HG03432 (cell line): Measurements from ENCODE around the gene LDHA.
"Not testable (repeated sequence)": the region's sequence is repeated elsewhere in the genome, so short reads cannot be mapped to it uniquely, and the experiment has no call there.

Experiments
- ATAC-seq: cut with Tn5 transposase; IDR thresholded peaks from one replicate; pipeline ENCODE4 v1.9.1; 2021; ENCODE audit warnings: mild to moderate bottlenecking, moderate library complexity; ENCODE audit not compliant: unreplicated experiment

Gene LDHA

GRCh38 chr11:18393581-18394274 lies 635 bp upstream of the LDHA start:
- ATAC-seq = peak; percentile 1

GRCh38 chr11:18394928-18395734 lies 768 bp downstream of the LDHA start:
- no peak for ATAC-seq

GRCh38 chr11:18395735-18396504 lies 1.6 kb downstream of the LDHA start:
- peak; percentile 60 for ATAC-seq

GRCh38 chr11:18397921-18398320 lies 3.6 kb downstream of the LDHA start:
- ATAC-seq = no peak

GRCh38 chr11:18401077-18401476 lies 6.7 kb downstream of the LDHA start:
- not testable (repeated sequence) for ATAC-seq

- no peak for ATAC-seq
Measured at GRCh38 chr11:18404062-18404461, 9.7 kb downstream of the LDHA start.

GRCh38 chr11:18407400-18407799 lies 13.0 kb downstream of the LDHA start:
- ATAC-seq = not testable (repeated sequence)

- ATAC-seq = peak; percentile 40
Measured at GRCh38 chr11:18408558-18409291, 14.4 kb downstream of the LDHA start.

- no peak for ATAC-seq
Measured at GRCh38 chr11:18416459-18416858, 22.1 kb downstream of the LDHA start.

GRCh38 chr11:18419040-18419439 lies 24.7 kb downstream of the LDHA start:
- no peak for ATAC-seq

GRCh38 chr11:18420067-18420466 lies 25.7 kb downstream of the LDHA start:
- ATAC-seq = no peak

- ATAC-seq = no peak
Measured at GRCh38 chr11:18427240-18427639, 32.9 kb downstream of the LDHA start.

- no peak for ATAC-seq
Measured at GRCh38 chr11:18429332-18429731, 35.0 kb downstream of the LDHA start.

- ATAC-seq = no peak
Measured at GRCh38 chr11:18438691-18439090, 44.3 kb downstream of the LDHA start.

- ATAC-seq = no peak
Measured at GRCh38 chr11:18449251-18449650, 54.9 kb downstream of the LDHA start.

- ATAC-seq = no peak
Measured at GRCh38 chr11:18452927-18453326, 58.6 kb downstream of the LDHA start.

GRCh38 chr11:18455686-18456372 lies 61.5 kb downstream of the LDHA start, which contains the start of gene LDHAL6A:
Gene LDHAL6A, plus strand, starts transcription at chr11:18455856. Its CDS starts 825 bp downstream, at chr11:18456681.
- no peak for ATAC-seq

- no peak for ATAC-seq
Measured at GRCh38 chr11:18457450-18457849, 63.1 kb downstream of the LDHA start.
